HepG2 (cell line): ENCODE data around the gene ANKMY2. TPM values are rescaled to one million over a fixed set of nuclear protein-coding genes. Genes with fewer than 3 reads are reported as not detected.

Experiments used
- BRD4 ChIP-seq: sonication (generic); formaldehyde crosslinking; IDR thresholded peaks from 2 replicates; pipeline ENCODE4 v1.4.0; 2020; ENCODE audit warnings: missing genetic modification reagents
- CHD4 ChIP-seq: fragments of 200-600 bp; sonication (generic); IDR thresholded peaks from 2 replicates; pipeline ENCODE4 v1.7.0; 2017; ENCODE audit warnings: mild to moderate bottlenecking, low read length, borderline replicate concordance
- IKZF4 ChIP-seq: sonication (generic); formaldehyde crosslinking; IDR thresholded peaks from 2 replicates; pipeline ENCODE4 v1.5.1; 2020; ENCODE audit warnings: borderline replicate concordance, mild to moderate bottlenecking, low read depth, missing genetic modification reagents; ENCODE audit errors: not compliant biosample characterization
- KDM2A ChIP-seq: sonication (generic); formaldehyde crosslinking; IDR thresholded peaks from 2 replicates; pipeline ENCODE4 v1.4.0; 2020; ENCODE audit warnings: low read depth, missing genetic modification reagents, borderline replicate concordance
- MBNL3 ChIP-seq: fragments of 250-450 bp; sonication (Bioruptor Pico); conservative IDR thresholded peaks from 2 replicates; pipeline ENCODE4 v1.8.0; 2022; ENCODE audit warnings: mild to moderate bottlenecking, inconsistent platforms
- NFE2L1 ChIP-seq: sonication (generic); formaldehyde crosslinking; IDR thresholded peaks from 2 replicates; pipeline ENCODE4 v1.4.0; 2020; ENCODE audit warnings: missing genetic modification reagents, mild to moderate bottlenecking, borderline replicate concordance
- PPARG ChIP-seq: conservative IDR thresholded peaks from 2 replicates; pipeline ENCODE4 v1.6.1; 2016; ENCODE audit warnings: missing biosample characterization, missing genetic modification reagents
- SETDB1 ChIP-seq: sonication (generic); formaldehyde crosslinking; IDR thresholded peaks from 2 replicates; pipeline ENCODE4 v1.5.1; 2020; ENCODE audit warnings: missing genetic modification reagents, mild to moderate bottlenecking, borderline replicate concordance
- SRSF4 ChIP-seq: fragments of 200-400 bp; formaldehyde crosslinking; IDR thresholded peaks from one replicate; pipeline ENCODE4 v1.6.1; 2018; ENCODE audit warnings: mild to moderate bottlenecking, low read depth, low read length, moderate library complexity; ENCODE audit not compliant: poor library complexity, severe bottlenecking
- TRIM22 ChIP-seq: fragments of 450-650 bp; IDR thresholded peaks from 2 replicates; pipeline ENCODE4 v1.6.1; 2017
- WIZ ChIP-seq: sonication (generic); formaldehyde crosslinking; IDR thresholded peaks from 2 replicates; pipeline ENCODE4 v1.5.1; 2020; ENCODE audit warnings: mild to moderate bottlenecking, missing genetic modification reagents
- ZFP62 ChIP-seq: sonication (generic); formaldehyde crosslinking; IDR thresholded peaks from 2 replicates; pipeline ENCODE4 v1.4.0; 2020; ENCODE audit warnings: missing genetic modification reagents
- ZKSCAN5 ChIP-seq: sonication (generic); formaldehyde crosslinking; IDR thresholded peaks from 2 replicates; pipeline ENCODE4 v1.5.1; 2020; ENCODE audit warnings: mild to moderate bottlenecking, missing genetic modification reagents
- ZNF17 ChIP-seq: sonication (generic); formaldehyde crosslinking; IDR thresholded peaks from 2 replicates; pipeline ENCODE4 v1.5.0; 2020; ENCODE audit warnings: mild to moderate bottlenecking, missing genetic modification reagents
- ZNF180 ChIP-seq: sonication (generic); formaldehyde crosslinking; IDR thresholded peaks from 2 replicates; pipeline ENCODE4 v1.4.0; 2020; ENCODE audit warnings: low read depth, missing genetic modification reagents, borderline replicate concordance
- ZNF430 ChIP-seq: sonication (generic); formaldehyde crosslinking; IDR thresholded peaks from 2 replicates; pipeline ENCODE4 v1.9.0; 2021; ENCODE audit warnings: mild to moderate bottlenecking, missing genetic modification reagents
- ZNF451 ChIP-seq: sonication (generic); formaldehyde crosslinking; IDR thresholded peaks from 2 replicates; pipeline ENCODE4 v1.5.0; 2020; ENCODE audit warnings: mild to moderate bottlenecking, missing genetic modification reagents
- polyA plus RNA-seq, 8 experiments: library from polyadenylated mRNA; depleted of rRNA in 3 of 8; stranded (reverse) in 7 of 8; unstranded in 1 of 8; fragments of >200 nt; fragmentation: Illumina TruSeq in 4 of 8; extraction: Trizol in 4 of 8; gene quantifications; 2 replicates each; pipeline versions ENCODE4 v1.2.1 to v1.2.3, GENCODE V29; 2011 to 2016; ENCODE audit warnings: low read depth in 4 of 8, missing spikeins in 1 of 8, mixed read lengths in 1 of 8; ENCODE audit not compliant: insufficient read depth in 1 of 8
- total RNA-seq, 5 experiments: library from RNA; depleted of rRNA; stranded (reverse); fragments of >200 nt; fragmentation: Illumina TruSeq; extraction: Trizol; gene quantifications; 2 replicates each; pipeline ENCODE4 v1.2.3, GENCODE V29; 2016; ENCODE audit warnings: low read depth in 1 of 5
- TF ChIP-seq, protein P1 (sequence below): sonication (generic); formaldehyde crosslinking; IDR thresholded peaks from 2 replicates; pipeline ENCODE4 v1.5.1; 2020; ENCODE audit warnings: missing genetic modification reagents, mild to moderate bottlenecking, borderline replicate concordance
- TF ChIP-seq, protein P2 (sequence below), 2 experiments: sonication (generic) in 1 of 2; formaldehyde crosslinking in 1 of 2; IDR thresholded peaks; 2 replicates each; pipeline versions ENCODE4 v1.4.0 to v1.6.1; 2018 to 2020; ENCODE audit warnings: missing genetic modification reagents in 2 of 2, borderline replicate concordance in 1 of 2, low read depth in 1 of 2, mild to moderate bottlenecking in 1 of 2, missing biosample characterization in 1 of 2
- TF ChIP-seq, protein P3 (sequence below): IDR thresholded peaks from 2 replicates; pipeline ENCODE4 v1.6.1; 2012; ENCODE audit warnings: low read length, improper control_type of control experiment

Gene ANKMY2
- total and polyA plus RNA-seq, 2 of the 13 experiments (the other 11 are each of a cell fraction or from before 2014, with no cell fraction given) = 12.2 to 21.6 TPM

GRCh38 chr7:16645593-16646471 is at the start of gene ANKMY2, which contains the start of gene BZW2 (continued):
- TF ChIP-seq SRSF4 (no peak), PPARG (CRISPR knock-in tag) (0 out of 2 replicates have a peak, but pooled peaks have one; percentile 34), ZNF451 (CRISPR knock-in tag) (no peak; the same call in 1 of the 2 replicates), IKZF4 (peak; percentile 45), ZNF430 (CRISPR knock-in tag) (no peak; the same call in 1 of the 2 replicates), ZNF17 (0 out of 2 replicates have a peak, but pooled peaks have one; percentile 21), TRIM22 (no peak), NFE2L1 (CRISPR knock-in tag) (no peak), BRD4 (CRISPR knock-in tag) (peak; percentile 81; the same call in 1 of the 2 replicates), MBNL3 (CRISPR knock-in tag) (no peak), KDM2A (CRISPR knock-in tag) (peak; percentile 83), CHD4 (no peak), ZNF180 (no peak), WIZ (no peak), ZFP62 (CRISPR knock-in tag) (no peak), ZKSCAN5 (CRISPR knock-in tag) (no peak), SETDB1 (CRISPR knock-in tag) (no peak)
- TF ChIP-seq, protein P1, sequence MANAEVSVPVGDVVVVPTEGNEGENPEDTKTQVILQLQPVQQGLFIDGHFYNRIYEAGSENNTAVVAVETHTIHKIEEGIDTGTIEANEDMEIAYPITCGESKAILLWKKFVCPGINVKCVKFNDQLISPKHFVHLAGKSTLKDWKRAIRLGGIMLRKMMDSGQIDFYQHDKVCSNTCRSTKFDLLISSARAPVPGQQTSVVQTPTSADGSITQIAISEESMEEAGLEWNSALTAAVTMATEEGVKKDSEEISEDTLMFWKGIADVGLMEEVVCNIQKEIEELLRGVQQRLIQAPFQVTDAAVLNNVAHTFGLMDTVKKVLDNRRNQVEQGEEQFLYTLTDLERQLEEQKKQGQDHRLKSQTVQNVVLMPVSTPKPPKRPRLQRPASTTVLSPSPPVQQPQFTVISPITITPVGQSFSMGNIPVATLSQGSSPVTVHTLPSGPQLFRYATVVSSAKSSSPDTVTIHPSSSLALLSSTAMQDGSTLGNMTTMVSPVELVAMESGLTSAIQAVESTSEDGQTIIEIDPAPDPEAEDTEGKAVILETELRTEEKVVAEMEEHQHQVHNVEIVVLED (CRISPR knock-in tag) = peak; percentile 10; the same call in 1 of the 2 replicates
- TF ChIP-seq, protein P2, sequence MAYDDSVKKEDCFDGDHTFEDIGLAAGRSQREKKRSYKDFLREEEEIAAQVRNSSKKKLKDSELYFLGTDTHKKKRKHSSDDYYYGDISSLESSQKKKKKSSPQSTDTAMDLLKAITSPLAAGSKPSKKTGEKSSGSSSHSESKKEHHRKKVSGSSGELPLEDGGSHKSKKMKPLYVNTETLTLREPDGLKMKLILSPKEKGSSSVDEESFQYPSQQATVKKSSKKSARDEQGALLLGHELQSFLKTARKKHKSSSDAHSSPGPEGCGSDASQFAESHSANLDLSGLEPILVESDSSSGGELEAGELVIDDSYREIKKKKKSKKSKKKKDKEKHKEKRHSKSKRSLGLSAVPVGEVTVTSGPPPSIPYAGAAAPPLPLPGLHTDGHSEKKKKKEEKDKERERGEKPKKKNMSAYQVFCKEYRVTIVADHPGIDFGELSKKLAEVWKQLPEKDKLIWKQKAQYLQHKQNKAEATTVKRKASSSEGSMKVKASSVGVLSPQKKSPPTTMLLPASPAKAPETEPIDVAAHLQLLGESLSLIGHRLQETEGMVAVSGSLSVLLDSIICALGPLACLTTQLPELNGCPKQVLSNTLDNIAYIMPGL (CRISPR knock-in tag; IDR thresholded peaks at IDR 0.05; ENCODE audit: borderline replicate concordance in 1 of 2, low read depth in 1 of 2) = peak; percentile 73 to 74; a peak in 2 of 4 replicates
- TF ChIP-seq, protein P3, sequence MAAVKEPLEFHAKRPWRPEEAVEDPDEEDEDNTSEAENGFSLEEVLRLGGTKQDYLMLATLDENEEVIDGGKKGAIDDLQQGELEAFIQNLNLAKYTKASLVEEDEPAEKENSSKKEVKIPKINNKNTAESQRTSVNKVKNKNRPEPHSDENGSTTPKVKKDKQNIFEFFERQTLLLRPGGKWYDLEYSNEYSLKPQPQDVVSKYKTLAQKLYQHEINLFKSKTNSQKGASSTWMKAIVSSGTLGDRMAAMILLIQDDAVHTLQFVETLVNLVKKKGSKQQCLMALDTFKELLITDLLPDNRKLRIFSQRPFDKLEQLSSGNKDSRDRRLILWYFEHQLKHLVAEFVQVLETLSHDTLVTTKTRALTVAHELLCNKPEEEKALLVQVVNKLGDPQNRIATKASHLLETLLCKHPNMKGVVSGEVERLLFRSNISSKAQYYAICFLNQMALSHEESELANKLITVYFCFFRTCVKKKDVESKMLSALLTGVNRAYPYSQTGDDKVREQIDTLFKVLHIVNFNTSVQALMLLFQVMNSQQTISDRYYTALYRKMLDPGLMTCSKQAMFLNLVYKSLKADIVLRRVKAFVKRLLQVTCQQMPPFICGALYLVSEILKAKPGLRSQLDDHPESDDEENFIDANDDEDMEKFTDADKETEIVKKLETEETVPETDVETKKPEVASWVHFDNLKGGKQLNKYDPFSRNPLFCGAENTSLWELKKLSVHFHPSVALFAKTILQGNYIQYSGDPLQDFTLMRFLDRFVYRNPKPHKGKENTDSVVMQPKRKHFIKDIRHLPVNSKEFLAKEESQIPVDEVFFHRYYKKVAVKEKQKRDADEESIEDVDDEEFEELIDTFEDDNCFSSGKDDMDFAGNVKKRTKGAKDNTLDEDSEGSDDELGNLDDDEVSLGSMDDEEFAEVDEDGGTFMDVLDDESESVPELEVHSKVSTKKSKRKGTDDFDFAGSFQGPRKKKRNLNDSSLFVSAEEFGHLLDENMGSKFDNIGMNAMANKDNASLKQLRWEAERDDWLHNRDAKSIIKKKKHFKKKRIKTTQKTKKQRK = no peak
